Bronchial epithelial cell (primary cell): ENCODE data around the gene UBAP1. TPM values are rescaled to one million over a fixed set of nuclear protein-coding genes. Genes with fewer than 3 reads are reported as not detected.

Experiments used
- DNase-seq: peaks from one replicate; pipeline ENCODE4 v3.0.0-alpha.2; 2010; ENCODE audit warnings: low read depth
- FAIRE-seq: peaks from 2 replicates; lab custom pipeline; 2011; peaks lifted over from hg19 to GRCh38; lab: Jason Lieb, UNC
- H3K27me3 ChIP-seq: 2 replicates; pipeline ENCODE4 v1.5.1; 2011; ENCODE audit warnings: low read length; ENCODE audit not compliant: control insufficient read depth, insufficient read depth
- H3K36me3 ChIP-seq: 2 replicates; pipeline ENCODE4 v1.5.1; 2011; ENCODE audit warnings: low read length; ENCODE audit not compliant: control insufficient read depth, insufficient read depth
- H3K4me3 ChIP-seq: 2 replicates; pipeline ENCODE4 v1.5.1; 2011; ENCODE audit warnings: mild to moderate bottlenecking, low read depth, low read length, control low read depth
- CTCF ChIP-seq: IDR thresholded peaks from 2 replicates; pipeline ENCODE4 v1.5.1; 2011; ENCODE audit warnings: mild to moderate bottlenecking, moderate library complexity, low read length, control low read depth, inconsistent platforms; ENCODE audit not compliant: insufficient read depth, severe bottlenecking
- total RNA-seq: library from RNA; depleted of rRNA; stranded (reverse); fragments of >200 nt; gene quantifications from 2 replicates; pipeline ENCODE4 v1.2.1, GENCODE V29; 2014

Gene UBAP1
- total RNA-seq, 1 donor from 2014 or later: 37.6 TPM

- H3K36me3 ChIP-seq: peaks cover 2% of the 10 kb centered on the region
- FAIRE-seq: no peak
- no peak for TF ChIP-seq CTCF
These were observed 48.6 kb downstream of the UBAP1 start for GRCh38 chr9:34227445-34227844.

GRCh38 chr9:34230556-34230955 is 51.7 kb downstream of the UBAP1 start:
- Histone ChIP-seq H3K27me3 (no peaks in the 10 kb centered on the region), H3K36me3 (no peaks in the 10 kb centered on the region), H3K4me3 (no peak overlapping the region)
- DNase-seq: no peak
- FAIRE-seq: no peak
- no peak for TF ChIP-seq CTCF

More at GRCh38 chr9:34227445-34227844, 48.6 kb downstream of the UBAP1 start:
- DNase-seq: no peak
- no peaks in the 10 kb centered on the region for H3K27me3 ChIP-seq
- no peak overlapping the region for H3K4me3 ChIP-seq

- FAIRE-seq (no peak), DNase-seq (no peak)
- Histone ChIP-seq H3K27me3 (no peaks in the 10 kb centered on the region), H3K36me3 (peaks cover 6% of the 10 kb centered on the region), H3K4me3 (no peak overlapping the region)
- TF ChIP-seq CTCF: no peak
These were observed 53.4 kb downstream of the UBAP1 start for GRCh38 chr9:34232201-34232600.

- FAIRE-seq: no peak
- no peak overlapping the region for H3K4me3 ChIP-seq
- peaks cover 6% of the 10 kb centered on the region for H3K36me3 ChIP-seq
- no peak for TF ChIP-seq CTCF
- DNase-seq: no peak
- H3K27me3 ChIP-seq: no peaks in the 10 kb centered on the region
These were observed 54.8 kb downstream of the UBAP1 start for GRCh38 chr9:34233672-34234071.

GRCh38 chr9:34237836-34238235 is 59.0 kb downstream of the UBAP1 start:
- no peak for TF ChIP-seq CTCF
- Histone ChIP-seq H3K27me3 (no peaks in the 10 kb centered on the region), H3K4me3 (no peak overlapping the region), H3K36me3 (peaks cover 16% of the 10 kb centered on the region)
- no peak for DNase-seq
- FAIRE-seq: no peak

- H3K4me3 ChIP-seq: no peak overlapping the region
- peaks cover 16% of the 10 kb centered on the region for H3K36me3 ChIP-seq
- no peaks in the 10 kb centered on the region for H3K27me3 ChIP-seq
- FAIRE-seq (no peak), DNase-seq (no peak)
- TF ChIP-seq CTCF: no peak
These were observed 61.2 kb downstream of the UBAP1 start for GRCh38 chr9:34240006-34240405.
